NCI-H748 treated with DMSO at 0.1 percent for 48 hours (cell line): ENCODE data around the gene TMC4.
A peak's percentile ranks its signal among the peaks of the same experiment; 100 is the strongest.

Source experiments
- DNase-seq: peaks from one replicate; lab custom pipeline; 2025; lab: John Stamatoyannopoulos, UW

The TMC4 gene

DNA sequence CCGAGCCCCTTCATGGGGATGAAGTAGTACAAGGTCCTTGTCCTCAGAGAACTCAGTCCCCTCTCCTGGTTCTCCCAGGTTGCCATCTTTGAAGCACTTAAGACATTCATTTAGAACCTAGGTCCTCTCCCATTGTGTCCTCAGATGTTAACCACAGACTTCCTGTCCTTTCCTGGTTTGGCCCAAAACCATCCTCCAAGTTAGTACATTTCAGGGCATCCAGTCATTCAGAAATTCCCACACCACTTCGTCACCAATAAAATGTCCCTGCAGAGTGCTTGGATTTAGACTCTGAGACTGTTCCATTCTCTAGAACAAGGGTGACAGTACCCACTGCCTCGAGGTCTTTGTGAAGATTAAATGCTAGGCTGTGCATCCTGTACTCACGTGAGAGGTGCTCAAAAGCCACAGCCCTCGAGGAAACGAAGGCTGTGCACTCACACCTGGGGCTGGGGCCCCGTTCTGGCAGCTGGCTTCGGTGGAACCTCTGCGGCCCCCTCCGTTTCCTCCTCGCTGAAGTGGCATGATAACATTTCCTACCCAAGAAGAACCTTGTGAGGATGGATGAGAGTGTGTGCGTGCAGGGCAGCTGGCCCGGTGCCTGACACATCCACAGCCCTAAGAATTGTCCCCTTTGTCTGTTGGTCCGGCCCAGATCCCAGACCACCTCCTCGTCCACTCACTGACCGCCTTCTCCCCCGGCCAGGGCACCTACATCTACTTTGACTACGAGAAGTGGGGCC is 18.2 kb downstream of the TMC4 start:
- no peak for DNase-seq

DNA sequence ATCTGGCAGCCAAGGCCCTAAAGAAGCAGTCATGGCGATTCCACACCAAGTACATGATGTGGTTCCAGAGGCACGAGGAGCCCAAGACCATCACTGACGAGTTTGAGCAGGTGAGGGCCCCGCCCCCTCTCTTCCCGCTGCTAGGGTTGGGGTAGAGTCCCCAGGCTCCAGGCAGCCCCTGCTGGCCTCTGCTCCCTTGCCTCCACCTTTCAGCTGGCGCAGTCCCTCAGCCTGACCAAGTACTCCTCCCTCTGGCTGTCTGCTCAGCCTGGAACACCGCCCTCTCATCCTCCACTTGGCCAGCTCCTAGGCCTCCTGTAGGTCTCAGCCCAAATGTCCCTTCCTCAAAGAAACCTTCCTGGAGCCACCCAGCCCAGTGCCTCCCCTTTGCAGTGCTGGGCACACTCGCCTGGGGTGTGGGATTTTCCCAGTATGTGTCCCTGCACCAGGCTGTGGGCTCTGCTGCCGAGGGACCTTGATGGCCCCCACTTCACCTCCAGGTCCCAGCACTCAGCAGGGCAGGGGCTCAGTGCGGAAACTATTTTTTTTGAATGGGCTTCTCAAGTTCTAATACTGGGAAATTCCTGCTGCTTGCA is 19.1 kb downstream of the TMC4 start:
- no peak for DNase-seq

DNA sequence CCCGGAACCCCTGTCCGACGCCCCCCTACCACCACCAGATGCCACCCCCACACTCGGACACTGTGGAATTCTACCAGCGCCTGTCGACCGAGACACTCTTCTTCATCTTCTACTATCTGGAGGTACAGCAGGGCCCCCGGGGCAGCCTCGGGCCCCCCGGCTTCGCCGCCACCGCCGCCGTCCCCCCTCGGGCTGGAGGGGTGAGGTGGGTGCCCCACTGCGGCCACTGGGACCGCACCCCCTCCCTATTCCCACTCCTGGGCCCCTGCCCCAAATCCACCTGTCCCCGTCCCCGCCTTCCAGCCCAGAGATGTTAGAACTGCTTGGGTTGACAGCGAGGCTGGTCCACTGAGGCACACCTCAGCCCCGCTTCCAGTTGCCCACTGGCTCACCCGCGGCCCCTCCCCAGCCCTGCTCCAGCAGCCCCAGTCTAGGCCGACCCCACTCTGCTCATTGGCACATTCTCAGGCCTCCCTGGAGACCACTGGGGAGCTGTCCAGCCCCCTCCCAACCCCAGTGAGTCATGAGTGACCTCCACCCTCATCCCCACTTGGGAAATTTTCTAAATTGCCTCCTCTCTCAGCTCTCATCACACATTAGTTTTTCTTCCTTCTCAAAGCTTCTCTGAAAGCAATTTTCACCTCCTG is 20.0 kb downstream of the TMC4 start:
- no peak for DNase-seq

DNA sequence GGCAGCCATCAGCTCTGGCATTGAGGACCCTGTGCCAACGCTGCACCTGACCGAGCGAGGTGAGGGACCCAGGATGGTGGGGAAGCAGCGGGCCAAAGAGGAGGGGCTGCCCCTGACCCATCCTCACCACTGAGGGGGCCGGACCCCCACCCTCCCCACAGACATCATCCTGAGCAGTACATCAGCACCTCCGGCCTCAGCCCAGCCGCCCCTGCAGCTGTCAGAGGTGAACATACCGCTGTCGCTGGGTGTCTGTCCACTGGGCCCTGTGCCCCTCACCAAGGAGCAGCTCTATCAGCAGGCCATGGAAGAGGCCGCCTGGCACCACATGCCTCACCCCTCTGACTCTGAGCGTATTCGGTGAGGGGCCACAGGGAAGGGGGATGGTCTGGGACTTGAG is 20.7 kb downstream of the TMC4 start:
- no peak for DNase-seq

DNA sequence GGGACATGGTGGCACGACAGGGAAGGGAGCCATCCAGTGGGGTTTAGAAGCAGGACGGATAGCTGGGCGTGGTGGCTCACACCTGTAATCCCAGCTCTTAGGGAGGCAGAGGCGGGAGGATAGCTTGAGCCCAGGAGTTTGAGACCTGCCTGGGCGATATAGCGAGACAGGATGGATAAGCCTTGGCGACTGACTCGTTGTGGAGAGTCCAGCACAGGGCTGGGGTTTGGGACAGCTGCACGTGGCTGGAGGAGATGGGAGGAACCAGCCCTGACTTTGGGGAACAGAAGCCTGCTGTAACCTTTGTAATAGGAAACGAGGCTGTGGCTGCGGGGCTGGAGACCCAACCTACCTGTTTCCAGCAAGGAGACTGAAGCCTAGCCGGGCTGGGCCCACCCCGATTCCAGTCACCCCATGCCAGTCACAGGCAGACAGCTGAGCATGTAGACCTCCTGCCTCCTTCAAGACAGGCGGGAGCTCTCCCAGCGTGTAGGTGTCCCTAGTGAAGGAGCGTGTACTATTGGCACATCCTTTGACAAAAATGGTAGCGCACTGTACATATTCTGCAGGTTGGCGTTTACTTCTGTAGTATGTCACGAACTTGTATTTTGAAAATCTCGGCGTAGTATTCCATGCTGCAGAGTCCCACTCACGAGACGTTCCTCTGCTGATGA is 21.5 kb downstream of the TMC4 start:
- DNase-seq = no peak

DNA sequence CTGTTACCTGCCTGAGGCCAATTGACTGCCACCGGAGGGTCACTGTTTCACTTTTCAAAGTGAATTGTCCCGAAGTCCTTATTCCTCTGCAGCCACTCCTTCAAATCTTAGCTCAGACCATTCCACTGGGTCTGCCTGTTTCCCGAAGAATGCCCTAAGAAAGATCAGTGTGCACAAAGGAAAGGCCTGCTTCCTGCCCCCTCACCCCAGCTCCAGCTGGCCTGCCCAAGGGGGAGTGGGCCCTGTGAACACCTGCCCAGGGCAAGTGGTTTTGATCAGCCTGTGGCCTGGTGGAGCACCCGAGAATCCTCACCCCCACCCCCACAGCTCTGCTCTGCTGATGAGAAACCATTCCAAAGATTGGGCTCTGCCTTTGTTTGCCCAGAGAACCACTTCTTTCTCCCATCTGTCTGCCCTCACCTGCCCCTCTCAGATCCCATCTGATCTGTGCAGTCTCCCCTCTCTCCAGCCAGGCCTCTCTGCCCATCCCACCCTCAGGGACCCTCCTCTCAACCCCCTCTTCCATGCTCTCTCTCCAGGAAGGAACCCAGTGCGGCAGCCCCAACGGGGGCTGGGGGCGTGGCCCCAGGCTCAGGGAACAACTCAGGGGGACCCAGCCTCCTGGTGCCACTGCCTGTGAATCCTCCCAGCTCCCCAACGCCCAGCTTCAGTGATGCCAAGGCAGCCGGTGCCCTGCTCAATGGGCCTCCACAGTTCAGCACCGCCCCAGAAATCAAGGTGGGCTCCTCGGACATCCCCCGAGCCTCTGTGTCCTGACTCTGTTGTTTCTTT is 23.7 kb downstream of the TMC4 start:
- DNase-seq = no peak

DNA sequence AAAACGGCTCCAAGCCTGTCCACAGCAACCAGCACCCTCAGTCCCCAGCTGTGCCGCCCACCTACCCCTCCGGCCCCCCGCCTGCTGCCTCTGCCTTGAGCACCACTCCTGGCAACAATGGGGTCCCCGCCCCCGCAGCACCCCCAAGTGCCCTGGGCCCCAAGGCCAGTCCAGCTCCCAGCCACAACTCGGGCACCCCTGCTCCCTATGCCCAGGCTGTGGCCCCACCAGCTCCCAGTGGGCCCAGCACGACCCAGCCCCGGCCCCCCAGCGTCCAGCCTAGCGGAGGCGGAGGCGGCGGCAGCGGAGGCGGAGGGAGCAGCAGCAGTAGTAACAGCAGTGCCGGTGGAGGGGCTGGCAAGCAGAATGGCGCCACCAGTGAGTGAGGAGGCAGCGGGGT is 24.8 kb downstream of the TMC4 start:
- DNase-seq = no peak

DNA sequence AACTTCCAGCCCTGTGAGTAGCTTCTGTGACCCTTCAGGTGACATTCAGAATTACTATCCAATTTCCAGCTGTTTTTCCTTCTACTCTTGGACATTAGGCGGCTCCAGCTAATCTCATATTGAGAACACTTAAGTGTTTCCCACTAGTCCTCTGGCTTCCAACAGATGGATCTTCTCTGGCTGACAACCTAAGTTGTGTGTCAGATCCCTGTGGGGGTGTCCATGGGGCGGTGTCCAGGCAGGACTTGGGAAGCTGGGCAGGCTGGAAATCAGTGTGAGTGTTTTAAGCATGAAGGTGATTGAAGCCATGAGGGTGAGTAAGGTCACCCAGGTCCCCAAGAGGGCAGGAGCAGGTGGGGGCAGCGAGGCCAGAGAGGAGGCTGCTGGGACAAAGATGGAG is 25.3 kb downstream of the TMC4 start:
- no peak for DNase-seq

DNA sequence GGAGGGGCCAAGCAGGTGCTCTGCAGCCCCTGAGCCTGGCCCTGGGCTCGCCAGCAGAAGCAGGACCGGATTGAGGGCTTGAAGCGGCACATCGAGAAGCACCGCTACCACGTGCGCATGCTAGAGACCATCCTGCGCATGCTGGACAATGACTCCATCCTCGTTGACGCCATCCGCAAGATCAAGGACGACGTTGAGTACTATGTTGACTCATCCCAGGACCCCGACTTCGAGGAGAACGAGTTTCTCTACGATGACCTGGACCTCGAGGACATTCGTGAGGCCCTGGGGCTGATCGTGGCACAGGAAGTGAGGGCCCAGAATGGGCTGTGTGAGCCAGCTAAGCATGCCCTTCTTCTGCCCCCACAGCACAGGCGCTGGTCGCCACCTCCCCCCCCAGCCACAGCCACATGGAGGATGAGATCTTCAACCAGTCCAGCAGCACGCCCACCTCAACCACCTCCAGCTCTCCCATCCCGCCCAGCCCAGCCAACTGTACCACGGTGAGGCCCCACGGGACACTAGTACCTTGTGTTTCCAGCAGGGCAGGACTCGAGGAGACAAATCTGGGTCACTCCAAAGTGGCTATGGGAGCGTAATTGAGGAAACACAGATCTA is 27.3 kb downstream of the TMC4 start:
- DNase-seq = no peak

DNA sequence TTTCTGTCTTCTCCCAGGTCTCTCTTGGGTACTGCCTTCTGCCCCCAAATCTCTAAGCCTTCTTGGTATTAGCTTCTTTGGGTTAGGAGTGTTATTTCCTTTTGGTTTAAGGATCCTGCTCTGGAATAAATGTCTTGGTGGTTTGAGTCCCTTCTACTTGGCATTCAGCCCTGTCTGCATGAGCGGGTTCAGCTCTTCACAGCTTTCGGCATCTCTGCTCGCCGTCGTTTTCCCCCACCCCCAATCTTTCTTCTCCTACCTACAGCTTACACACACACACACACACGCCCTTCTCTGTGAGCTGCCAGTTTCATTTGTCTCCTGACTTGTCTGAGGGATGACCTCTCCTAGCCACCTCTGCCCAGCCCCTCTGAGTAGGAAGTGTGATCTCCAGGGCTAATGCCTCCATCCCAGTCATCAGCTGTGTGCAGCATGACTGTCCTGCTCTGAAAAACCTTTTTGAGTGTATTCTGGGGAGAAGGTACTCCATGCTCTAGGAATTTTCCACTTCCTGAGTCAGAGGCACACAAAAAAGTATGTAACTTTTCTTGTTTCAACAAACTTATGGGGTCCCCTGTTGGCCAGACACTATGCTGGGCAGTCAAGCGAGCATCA is 30.7 kb downstream of the TMC4 start:
- no peak for DNase-seq

DNA sequence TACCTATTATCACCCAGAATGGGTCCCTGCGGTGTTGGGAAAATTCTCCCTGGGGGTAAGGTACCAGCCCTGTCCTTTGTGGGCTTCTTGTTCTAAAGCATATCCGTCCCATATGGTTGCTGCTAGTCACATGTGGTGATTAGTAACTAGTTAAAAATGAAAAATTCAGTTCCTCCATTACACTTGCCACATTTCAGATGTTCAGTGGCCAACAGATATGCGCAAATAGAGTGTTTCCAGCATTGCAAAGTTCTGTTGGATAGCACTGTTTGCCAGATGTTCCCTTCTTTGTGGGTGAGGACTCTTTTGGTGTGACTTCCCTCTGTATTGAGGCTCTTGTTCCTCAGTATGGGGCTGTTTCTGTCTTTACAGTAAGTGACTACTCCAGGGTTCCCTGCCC is 31.6 kb downstream of the TMC4 start:
- no peak for DNase-seq

DNA sequence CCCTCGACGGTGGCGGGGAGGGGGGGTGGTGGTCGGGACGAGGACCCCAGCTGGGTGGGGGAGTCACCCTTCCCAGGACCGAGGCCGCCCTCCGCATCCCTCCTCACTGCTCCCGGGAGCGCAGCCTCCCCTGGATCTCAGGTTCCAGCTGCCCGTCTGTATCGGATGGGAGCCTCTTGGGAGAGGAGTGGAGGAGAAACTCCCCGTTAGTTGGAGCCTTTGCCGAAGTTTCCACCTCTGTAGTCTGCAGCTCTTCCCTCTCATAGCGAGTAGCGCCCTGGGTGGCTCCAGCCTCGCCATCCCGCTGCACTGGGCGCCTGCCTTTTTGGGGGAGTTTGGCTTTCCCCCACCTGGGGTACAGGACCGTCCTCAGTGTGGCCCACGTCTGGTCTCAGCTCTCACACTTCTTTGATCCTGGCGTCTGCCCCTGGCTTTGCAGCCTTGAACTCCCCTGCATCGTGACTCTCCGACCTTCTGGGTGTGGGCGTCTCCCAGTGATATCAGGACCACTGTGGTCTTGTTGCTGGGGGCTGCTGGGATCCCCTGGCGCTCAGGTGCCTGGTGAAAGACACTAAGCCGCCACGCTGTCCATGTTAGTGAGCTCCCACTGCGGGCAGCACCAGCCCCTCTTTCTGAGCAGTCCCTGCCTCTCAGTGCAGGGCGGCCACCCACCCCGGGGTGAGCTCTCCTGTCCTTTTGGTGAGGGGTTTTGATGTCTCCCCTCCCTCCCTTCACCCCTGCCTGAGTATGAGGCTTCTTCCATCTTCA is 34.3 kb downstream of the TMC4 start:
- DNase-seq = no peak

DNA sequence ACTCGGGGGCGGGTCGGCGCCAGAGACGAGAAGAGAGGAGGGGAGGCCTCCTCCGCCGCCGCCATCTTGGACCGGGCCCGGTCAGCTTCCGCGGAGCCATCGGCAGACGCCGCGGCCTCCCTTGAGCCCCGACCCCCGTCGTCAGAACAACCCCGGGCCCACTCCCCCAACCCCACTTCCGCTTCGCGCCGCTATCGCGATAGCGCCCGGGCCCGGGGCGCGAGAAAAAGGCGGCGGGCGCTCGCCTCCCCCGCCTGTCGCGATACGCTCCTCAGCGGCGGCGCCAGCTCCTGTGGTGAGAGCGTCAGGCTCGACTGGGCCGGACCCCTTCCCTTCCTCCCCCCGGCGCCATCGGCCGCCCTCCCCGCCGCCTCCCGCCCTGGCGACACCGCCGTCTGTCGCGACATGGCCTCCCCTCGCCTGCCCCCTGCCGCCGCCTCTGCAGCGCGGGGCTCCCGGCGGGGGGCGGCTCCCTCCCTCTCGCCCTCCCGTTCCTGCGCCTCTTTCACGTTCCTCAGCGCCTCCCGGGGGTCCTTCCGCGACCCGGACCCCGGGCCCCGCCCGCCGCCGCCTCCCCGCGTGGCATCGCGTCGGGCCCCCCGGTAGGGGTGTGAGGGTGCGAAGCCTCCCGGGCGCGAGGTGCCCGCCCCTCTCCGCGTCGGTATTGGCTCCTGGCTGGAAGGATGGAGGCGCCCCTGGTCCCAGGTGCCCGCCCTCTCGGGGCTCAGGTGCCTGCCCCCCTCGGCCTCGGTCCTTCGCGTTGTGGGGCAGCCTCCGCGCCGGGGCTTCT is 35.1 kb downstream of the TMC4 start, which contains the start of gene CNOT3:
CNOT3 (plus strand) TSS at position 64 of the 790 bp plus-strand sequence. CDS start 5,217 bp downstream, outside the sequence.
- no peak for DNase-seq

DNA sequence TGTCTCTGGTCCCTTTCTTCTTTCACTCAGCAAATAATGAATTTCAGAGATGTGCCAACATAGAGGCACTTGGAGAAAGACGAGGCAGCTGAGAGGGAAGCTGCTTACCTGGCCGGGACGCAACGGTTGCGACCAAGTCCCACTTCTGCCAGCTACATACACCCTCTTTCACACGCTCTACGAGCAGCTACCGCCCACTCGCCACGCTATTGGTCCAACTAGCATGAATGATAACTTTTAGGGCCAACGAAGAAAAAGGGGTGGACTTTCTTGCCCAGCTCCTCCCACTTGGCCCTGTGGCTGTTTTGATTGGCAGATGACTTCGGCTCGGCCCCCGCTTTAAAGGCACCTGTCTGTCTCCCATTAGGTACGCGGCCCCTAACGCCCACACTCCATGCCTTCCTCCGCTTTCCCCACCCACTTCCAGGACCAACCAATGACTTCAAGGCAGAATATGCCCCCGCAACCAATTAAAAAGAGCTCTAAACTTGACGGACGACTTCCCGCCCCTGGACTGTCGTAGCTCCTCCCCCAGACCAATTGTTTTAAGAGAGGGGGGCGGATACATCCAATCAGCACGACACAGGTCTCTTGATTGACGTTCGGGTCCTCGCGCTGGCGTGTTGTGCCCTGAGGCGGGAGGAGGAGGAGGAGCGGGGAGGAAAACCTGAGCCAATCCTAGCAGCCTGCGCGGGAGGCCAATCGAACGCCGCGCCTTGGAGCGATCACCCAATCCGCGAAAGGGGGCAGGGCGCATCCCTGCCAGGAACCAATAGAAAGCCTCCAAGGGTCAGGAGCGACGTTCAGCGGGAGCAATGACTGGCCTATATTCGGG is 35.9 kb downstream of the TMC4 start:
- DNase-seq = peak; percentile 100

DNA sequence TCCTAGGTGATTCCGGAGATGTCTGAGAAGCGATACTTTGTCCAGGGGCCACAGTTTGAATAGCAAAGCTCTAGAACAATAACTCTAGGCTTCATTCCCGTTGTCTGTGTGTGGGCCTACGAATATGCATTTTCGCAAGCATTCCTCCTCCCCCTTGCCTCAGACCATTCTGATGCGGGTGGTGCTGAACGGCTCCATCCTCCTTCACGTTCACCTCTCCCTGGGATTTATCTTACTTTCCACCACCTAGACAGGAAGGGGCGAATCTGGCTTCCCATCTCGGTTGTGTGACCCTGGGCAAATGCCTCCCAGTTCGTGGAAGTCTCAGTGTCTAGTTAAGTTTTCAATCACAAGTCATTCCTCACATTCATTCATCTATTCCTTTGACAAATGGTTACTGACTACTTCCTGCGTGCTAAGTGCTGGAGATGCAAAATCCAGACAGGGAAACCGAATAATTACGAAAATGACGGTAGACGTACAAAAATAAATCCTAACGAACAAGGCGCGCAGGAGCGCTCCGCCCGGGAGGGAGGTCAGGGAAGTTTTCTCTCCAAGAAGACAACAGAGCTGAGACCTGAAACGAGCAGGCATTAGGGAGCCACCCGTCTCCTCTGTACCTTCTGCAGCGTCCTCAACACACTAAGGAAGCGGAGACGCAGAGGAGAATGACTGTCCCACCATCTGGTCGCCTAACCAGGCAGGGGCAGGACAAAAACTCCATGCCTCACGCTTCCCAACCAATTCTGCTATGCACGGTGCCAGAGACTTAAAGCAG is 36.7 kb downstream of the TMC4 start:
- DNase-seq = no peak

DNA sequence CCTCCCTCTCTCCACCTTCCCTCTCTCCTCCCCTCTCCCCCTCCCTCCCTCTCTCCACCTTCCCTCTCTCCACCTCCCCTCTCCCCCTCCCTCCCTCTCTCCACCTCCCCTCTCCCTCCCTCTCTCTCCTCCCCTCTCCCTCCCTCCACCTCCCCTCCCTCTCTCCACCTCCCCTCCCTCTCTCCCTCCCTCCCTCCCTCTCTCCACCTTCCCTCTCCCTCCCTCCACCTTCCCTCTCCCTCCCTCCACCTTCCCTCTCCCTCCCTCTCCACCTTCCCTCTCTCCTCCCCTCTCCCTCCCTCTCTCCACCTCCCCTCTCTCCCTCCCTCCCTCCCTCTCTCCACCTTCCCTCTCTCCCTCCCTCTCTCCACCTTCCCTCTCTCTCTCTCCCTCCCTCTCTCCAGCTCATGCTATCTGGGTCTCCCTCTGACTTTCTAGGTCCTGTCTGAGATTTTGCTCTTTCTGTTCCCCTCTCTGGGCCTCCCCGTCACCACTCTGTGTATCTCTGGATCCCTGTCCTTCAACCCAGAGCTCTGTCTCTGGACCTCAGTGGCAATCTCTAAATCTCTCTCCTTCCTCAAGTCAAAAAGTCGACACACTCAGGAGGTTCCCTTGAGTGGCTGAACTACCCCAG is 38.9 kb downstream of the TMC4 start:
- no peak for DNase-seq

DNA sequence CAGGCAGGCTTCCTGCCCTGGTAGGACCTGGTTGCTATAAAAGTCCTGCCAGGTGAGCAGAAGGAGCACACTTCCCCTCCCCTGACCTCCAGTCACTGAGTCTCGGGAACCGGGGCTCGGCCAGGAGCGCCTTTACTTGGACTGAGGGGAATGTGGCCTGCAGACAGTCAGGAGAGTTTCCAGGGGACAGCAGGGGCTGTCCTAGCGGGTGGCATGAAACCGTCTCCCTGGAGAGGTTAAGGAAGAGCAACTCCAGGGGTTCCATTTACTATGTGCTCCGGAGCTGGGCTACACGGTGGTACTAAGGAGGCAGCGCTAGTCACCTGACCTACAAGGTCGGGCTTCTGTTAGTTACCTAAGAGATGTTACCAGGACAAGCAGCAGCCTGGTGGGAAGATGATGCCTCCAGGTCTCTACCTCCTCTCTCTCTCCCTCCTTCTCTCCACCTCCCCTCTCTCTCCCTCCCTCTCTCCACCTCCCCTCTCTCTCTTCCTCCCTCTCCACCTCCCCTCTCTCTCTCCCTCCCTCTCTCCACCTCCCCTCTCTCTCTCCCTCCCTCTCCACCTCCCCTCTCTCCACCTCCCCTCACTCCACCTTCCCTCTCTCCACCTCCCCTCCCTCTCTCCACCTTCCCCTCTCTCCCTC is 39.5 kb downstream of the TMC4 start:
- DNase-seq = no peak
